GM23338 (cell line): Measurements from ENCODE around the gene EVA1B. TPM values are rescaled to one million over a fixed set of nuclear protein-coding genes. Genes with fewer than 3 reads are reported as not detected.

Experiments
- polyA plus RNA-seq: library from polyadenylated mRNA; unstranded; fragments of >200 nt; fragmentation: Nextera tagmentation; extraction: Ambion mirVana; gene quantifications from 2 replicates; pipeline ENCODE4 v1.2.1, GENCODE V29; 2016
- total RNA-seq: library from RNA; depleted of rRNA; stranded (reverse); fragments of >200 nt; shearing (Covaris generic); gene quantifications from 2 replicates; pipeline ENCODE4 v1.2.3, GENCODE V29; 2014; rRNA removed

EVA1B gene
- total and polyA plus RNA-seq, 2 experiments from 2014 or later = 9.2 to 27.3 TPM

Other genes starting within 250 kb of the EVA1B start
- gene TEKT2, start 239.6 kb downstream of the EVA1B start, total RNA-seq = 0.62 and 0.94 TPM in 2 replicates
- gene TEKT2, start 239.6 kb downstream of the EVA1B start, polyA plus RNA-seq = 0.24 and 0.36 TPM in 2 replicates
- gene ADPRS, start 234.8 kb downstream of the EVA1B start, total RNA-seq = 46.6 and 47.1 TPM in 2 replicates
- 21.5 and 22.6 TPM in 2 replicates for gene ADPRS, start 234.8 kb downstream of the EVA1B start, polyA plus RNA-seq
- 4.9 and 5.0 TPM in 2 replicates for gene COL8A2, start 198.4 kb downstream of the EVA1B start, total RNA-seq
- gene COL8A2, start 198.4 kb downstream of the EVA1B start, polyA plus RNA-seq = 0.77 and 0.95 TPM in 2 replicates
- 55.8 and 55.9 TPM in 2 replicates for gene TRAPPC3, start 174.2 kb downstream of the EVA1B start, total RNA-seq
- 45.2 and 45.6 TPM in 2 replicates for gene TRAPPC3, start 174.2 kb downstream of the EVA1B start, polyA plus RNA-seq
- 37.4 and 59.8 TPM in 2 replicates for gene MAP7D1, start 167.5 kb downstream of the EVA1B start, total RNA-seq
- gene MAP7D1, start 167.5 kb downstream of the EVA1B start, polyA plus RNA-seq = 13.8 and 14.7 TPM in 2 replicates
- 127 and 145 TPM in 2 replicates for gene THRAP3, start 99.2 kb downstream of the EVA1B start, total RNA-seq
- gene THRAP3, start 99.2 kb downstream of the EVA1B start, polyA plus RNA-seq = 147 and 161 TPM in 2 replicates
- 4.4 and 6.3 TPM in 2 replicates for gene SH3D21, start 17.3 kb downstream of the EVA1B start, total RNA-seq
- 3.1 and 3.7 TPM in 2 replicates for gene SH3D21, start 17.3 kb downstream of the EVA1B start, polyA plus RNA-seq
- gene STK40, start 62.3 kb upstream of the EVA1B start, total RNA-seq = 20.0 and 20.2 TPM in 2 replicates
- 8.1 and 8.5 TPM in 2 replicates for gene STK40, start 62.3 kb upstream of the EVA1B start, polyA plus RNA-seq
- gene LSM10, start 74.3 kb upstream of the EVA1B start, total RNA-seq = 27.5 and 28.6 TPM in 2 replicates
- gene LSM10, start 74.3 kb upstream of the EVA1B start, polyA plus RNA-seq = 96.2 and 98.9 TPM in 2 replicates
- gene OSCP1, start 126.8 kb upstream of the EVA1B start, total RNA-seq = 0.58 and 2.2 TPM in 2 replicates
- 2.6 and 3.0 TPM in 2 replicates for gene OSCP1, start 126.8 kb upstream of the EVA1B start, polyA plus RNA-seq
- gene MRPS15, start 140.7 kb upstream of the EVA1B start, total RNA-seq = 86.4 and 105 TPM in 2 replicates
- 311 and 312 TPM in 2 replicates for gene MRPS15, start 140.7 kb upstream of the EVA1B start, polyA plus RNA-seq
- not detected in 2 replicates for gene CSF3R, start 159.3 kb upstream of the EVA1B start, total RNA-seq
- not detected in 2 replicates for gene CSF3R, start 159.3 kb upstream of the EVA1B start, polyA plus RNA-seq